B cell (primary cell): Measurements from ENCODE around the gene CANT1. TPM values are rescaled to one million over a fixed set of nuclear protein-coding genes. Genes with fewer than 3 reads are reported as not detected.
A peak's percentile ranks its signal among the peaks of the same experiment; 100 is the strongest.

Source experiments
- ATAC-seq: fragments of 200-7000 bp; cut with Tn5 transposase; one replicate; pipeline ENCODE4 v1.10.0; 2021; ENCODE audit warnings: low read depth, mild to moderate bottlenecking, moderate number of reproducible peaks, moderate library complexity
- CTCF ChIA-PET: fragments of 350-600 bp; sonication (Branson Sonifier 250); formaldehyde crosslinking; loops from one replicate; lab custom pipeline; 2021; ENCODE audit warnings: antibody characterized with exemption, inconsistent platforms; lab: Charles Lee
- POLR2A ChIA-PET: fragments of 350-600 bp; sonication (Branson Sonifier 250); formaldehyde crosslinking; loops from one replicate; lab custom pipeline; 2021; ENCODE audit warnings: antibody characterized with exemption; lab: Charles Lee
- DNase-seq: peaks from one replicate; pipeline ENCODE4 v3.0.0; 2013
- H2AFZ ChIP-seq: 2 replicates; pipeline ENCODE4 v1.6.1; 2012; ENCODE audit warnings: mild to moderate bottlenecking, low read depth, low read length; ENCODE audit not compliant: insufficient read depth, poor library complexity, severe bottlenecking
- H3K27ac ChIP-seq, 2 donors: 1 replicate in 1 of 2; 2 replicates in 1 of 2; pipeline ENCODE4 v1.5.1; 2012 to 2013; ENCODE audit warnings: low read length in 2 of 2, mild to moderate bottlenecking in 2 of 2, moderate library complexity in 1 of 2
- H3K27me3 ChIP-seq, 4 experiments: fragments of 200-600 bp in 1 of 4; sonication (generic) in 1 of 4; replicated peaks in 1 of 4; 1 replicate in 2 of 4; 2 replicates in 2 of 4; pipeline versions ENCODE4 v1.6.1 to v1.7.0; 2013 to 2016; ENCODE audit warnings: low read length in 3 of 4, mild to moderate bottlenecking in 2 of 4, mixed read lengths in 1 of 4, moderate library complexity in 1 of 4; ENCODE audit not compliant: insufficient read depth in 4 of 4, control insufficient read depth in 3 of 4; ENCODE audit errors: control extremely low read depth in 1 of 4
- H3K36me3 ChIP-seq, 2 experiments: replicated peaks in 1 of 2; 1 replicate in 1 of 2; 2 replicates in 1 of 2; pipeline versions ENCODE4 v1.6.1 to v1.7.1; 2013; ENCODE audit warnings: low read length in 1 of 2; ENCODE audit not compliant: insufficient read depth in 2 of 2, control insufficient read depth in 1 of 2; ENCODE audit errors: control extremely low read depth in 1 of 2, extremely low read depth in 1 of 2
- H3K4me1 ChIP-seq, 2 donors: fragments of 200-600 bp in 1 of 2; sonication (generic) in 1 of 2; 1 replicate in 1 of 2; 2 replicates in 1 of 2; pipeline versions ENCODE4 v1.5.1 to v1.6.1; 2013 to 2017; ENCODE audit warnings: low read length in 2 of 2; ENCODE audit not compliant: control insufficient read depth in 2 of 2, insufficient read depth in 2 of 2
- H3K4me2 ChIP-seq: replicated peaks from 2 replicates; pipeline ENCODE3; 2012; ENCODE audit warnings: mild to moderate bottlenecking, low read depth, low read length; ENCODE audit not compliant: poor library complexity, severe bottlenecking
- H3K4me3 ChIP-seq, 5 experiments: fragments of 200-600 bp in 1 of 5; sonication (generic) in 1 of 5; 1 replicate in 3 of 5; 2 replicates in 2 of 5; pipeline versions ENCODE4 v1.5.1 to v1.7.0; 2011 to 2016; ENCODE audit warnings: low read length in 4 of 5, mild to moderate bottlenecking in 4 of 5, low read depth in 2 of 5, control low read depth in 1 of 5, moderate library complexity in 1 of 5; ENCODE audit not compliant: insufficient read depth in 1 of 5; ENCODE audit errors: control extremely low read depth in 1 of 5, extremely low read depth in 1 of 5
- H3K79me2 ChIP-seq: fragments of 200-600 bp; sonication (generic); one replicate; pipeline ENCODE4 v1.6.0; 2016; ENCODE audit warnings: low read length; ENCODE audit not compliant: control insufficient read depth, insufficient read depth
- H3K9ac ChIP-seq: fragments of 200-600 bp; sonication (generic); 2 replicates; pipeline ENCODE4 v1.6.1; 2017; ENCODE audit warnings: mild to moderate bottlenecking, low read length, moderate library complexity
- H3K9me3 ChIP-seq, 3 donors: one replicate each; pipeline versions ENCODE4 v1.6.1 to v1.7.1; 2013; ENCODE audit warnings: low read length in 2 of 3; ENCODE audit not compliant: control insufficient read depth in 2 of 3, insufficient read depth in 1 of 3; ENCODE audit errors: control extremely low read depth in 1 of 3
- H4K20me1 ChIP-seq: 2 replicates; pipeline ENCODE4 v1.6.0; 2012; ENCODE audit warnings: mild to moderate bottlenecking, low read length; ENCODE audit not compliant: insufficient read depth, control insufficient read depth, poor library complexity, severe bottlenecking
- H3K27ac Mint-ChIP-seq: one replicate; pipeline ENCODE4 v1.8.0; 2021; ENCODE audit warnings: mixed read lengths
- H3K27me3 Mint-ChIP-seq: one replicate; pipeline ENCODE4 v1.8.0; 2021; ENCODE audit warnings: mixed read lengths
- H3K4me1 Mint-ChIP-seq: one replicate; pipeline ENCODE4 v1.8.0; 2021; ENCODE audit warnings: mixed read lengths
- H3K4me3 Mint-ChIP-seq: one replicate; pipeline ENCODE4 v1.8.0; 2021; ENCODE audit warnings: mixed read lengths
- H3K9me3 Mint-ChIP-seq: one replicate; pipeline ENCODE4 v1.8.0; 2022; ENCODE audit warnings: mixed read lengths; ENCODE audit not compliant: insufficient read depth
- CTCF ChIP-seq: fragments of 200-600 bp; IDR thresholded peaks from one replicate; pipeline ENCODE4 v1.8.0; 2022; ENCODE audit warnings: antibody characterized with exemption, mild to moderate bottlenecking
- EZH2 ChIP-seq: IDR thresholded peaks from 2 replicates; pipeline ENCODE4 v1.6.1; 2012; ENCODE audit warnings: borderline replicate concordance, low read depth, mild to moderate bottlenecking, moderate library complexity, low read length; ENCODE audit not compliant: insufficient read depth, poor library complexity, severe bottlenecking
- WGBS: methylation state at CpG from one replicate; pipeline ENCODE4 v1.1.5; 2013; ENCODE audit warnings: missing lambda C conversion rate; ENCODE audit not compliant: insufficient coverage; 5-methylcytosine and 5-hydroxymethylcytosine counted together
- intact Hi-C: fragments of 100-400 bp; cut with micrococcal nuclease; formaldehyde crosslinking; loops from one replicate; pipeline ENCODE4 v1.10.0; 2022
- polyA plus RNA-seq: library from polyadenylated mRNA; depleted of rRNA; stranded (reverse); fragments of >200 nt; gene quantifications from 2 replicates; pipeline ENCODE4 v1.2.3, GENCODE V29; 2012
- total RNA-seq, 2 donors: library from RNA; stranded (reverse); fragments of 120-200 nt in 1 of 2; gene quantifications; 1 replicate in 1 of 2; 2 replicates in 1 of 2; pipeline versions ENCODE4 v1.2.3 to v1.2.4, GENCODE V29; 2013 to 2022

Gene CANT1
- total and polyA plus RNA-seq, 2 donors (not counting 1 experiment from before 2014, with no cell fraction given) = 17.3 to 44.2 TPM

GRCh38 chr17:79007504-79008381 is 1.8 kb downstream of the CANT1 start:
- H3K79me2 ChIP-seq = peaks cover 73% of the 10 kb centered on the region
- H3K27me3 ChIP-seq = no peaks in the 10 kb centered on the region
- ChIA-PET POLR2A (no interaction called here), CTCF (interaction anchor here (1.2 kb wide), 1 partner anchor 10 kb away, joined by 3 read pairs; no protein-coding TSS in a partner anchor)
- Mint-ChIP-seq H3K27ac (peak overlapping the region; percentile 95), H3K27me3 (no peaks in the 10 kb centered on the region), H3K9me3 (no peaks in the 10 kb centered on the region), H3K4me3 (peak overlapping the region; percentile 91), H3K4me1 (peaks cover 48% of the 10 kb centered on the region)
- 90% methylated on average over 18 of the region's 21 CpGs for WGBS
- ATAC-seq (no peak), DNase-seq (no peak)
- peak overlapping the region; percentile 92 for H3K4me2 ChIP-seq
- no peak overlapping the region for H3K27ac ChIP-seq
- no peak overlapping the region for H2AFZ ChIP-seq
- no peak for TF ChIP-seq CTCF
- TF ChIP-seq EZH2 = no peak
- H3K4me1 ChIP-seq = peaks cover 26 to 38% of the 10 kb centered on the region in 2 donors
- intact Hi-C loops = loop anchor here (2.0 kb wide), 1 partner anchor 67 kb away; the partner anchor contains the start of gene ENGASE
- H3K4me3 ChIP-seq = no peak overlapping the region
- H3K9me3 ChIP-seq = no peaks in the 10 kb centered on the region
- peak overlapping the region; percentile 91 for H3K9ac ChIP-seq
- H3K36me3 ChIP-seq = peaks cover 0 to 19% of the 10 kb centered on the region in 2 experiments
- peaks cover 56% of the 10 kb centered on the region for H4K20me1 ChIP-seq
